Adrenal gland (tissue), 5 donors: ENCODE results near the gene PTGIS.
"Not testable (repeated sequence)": the region's sequence is repeated elsewhere in the genome, so short reads cannot be mapped to it uniquely, and the experiment has no call there.

Source experiments
- CTCF ChIP-seq, 6 experiments: fragments of 450-650 bp in 4 of 6; fragments of 200-600 bp in 2 of 6; sonication (generic) in 1 of 6; IDR thresholded peaks; 1 replicate in 5 of 6; 2 replicates in 1 of 6; pipeline versions ENCODE4 v1.5.1 to v1.8.0; 2016 to 2021; ENCODE audit warnings: antibody characterized with exemption in 6 of 6, mild to moderate bottlenecking in 2 of 6, moderate library complexity in 1 of 6
- POLR2A ChIP-seq, 2 donors: fragments of 450-650 bp; IDR thresholded peaks; one replicate each; pipeline ENCODE4 v1.6.1; 2017; ENCODE audit warnings: antibody characterized with exemption in 2 of 2, mild to moderate bottlenecking in 2 of 2, moderate library complexity in 1 of 2
- donor health status: DM: no; HTN: no; CAD: no.

GRCh38 chr20:49617394-49617793, 49.5 kb upstream of the PTGIS start:
- TF ChIP-seq CTCF, POLR2A (IDR thresholded peaks at IDR 0.05): not testable (repeated sequence)
